Measurements from ENCODE around the gene NXPH4.

GRCh38 chr12:57196956-57197355 is 19.6 kb upstream of the NXPH4 start:
- no peak for TF ChIP-seq CTCF (conservative IDR thresholded peaks at IDR 0.05)
- TF ChIP-seq ZFX (IDR thresholded peaks at IDR 0.05) = no peak
